Hepatocyte (in vitro differentiated cells): ENCODE measurements around the gene PTCD2.

Experiments used
- EZH2 ChIP-seq: fragments of 200-600 bp; sonication (generic); IDR thresholded peaks from 2 replicates; pipeline ENCODE4 v1.6.1; 2016; ENCODE audit warnings: antibody characterized with exemption, mild to moderate bottlenecking, borderline replicate concordance
- EZH2phosphoT487 ChIP-seq: fragments of 200-600 bp; sonication (generic); IDR thresholded peaks from one replicate; pipeline ENCODE4 v1.6.1; 2018; ENCODE audit warnings: antibody characterized with exemption, mild to moderate bottlenecking, low read depth, moderate library complexity; ENCODE audit not compliant: unreplicated experiment, severe bottlenecking
- TF ChIP-seq, protein P1 (sequence below): fragments of 200-600 bp; sonication (generic); IDR thresholded peaks from 2 replicates; pipeline ENCODE4 v1.5.1; 2016; ENCODE audit warnings: antibody characterized with exemption, mild to moderate bottlenecking; ENCODE audit not compliant: poor library complexity

GRCh38 chr5:72285424-72285821 lies 34.8 kb upstream of the PTCD2 start:
- TF ChIP-seq, protein P1, sequence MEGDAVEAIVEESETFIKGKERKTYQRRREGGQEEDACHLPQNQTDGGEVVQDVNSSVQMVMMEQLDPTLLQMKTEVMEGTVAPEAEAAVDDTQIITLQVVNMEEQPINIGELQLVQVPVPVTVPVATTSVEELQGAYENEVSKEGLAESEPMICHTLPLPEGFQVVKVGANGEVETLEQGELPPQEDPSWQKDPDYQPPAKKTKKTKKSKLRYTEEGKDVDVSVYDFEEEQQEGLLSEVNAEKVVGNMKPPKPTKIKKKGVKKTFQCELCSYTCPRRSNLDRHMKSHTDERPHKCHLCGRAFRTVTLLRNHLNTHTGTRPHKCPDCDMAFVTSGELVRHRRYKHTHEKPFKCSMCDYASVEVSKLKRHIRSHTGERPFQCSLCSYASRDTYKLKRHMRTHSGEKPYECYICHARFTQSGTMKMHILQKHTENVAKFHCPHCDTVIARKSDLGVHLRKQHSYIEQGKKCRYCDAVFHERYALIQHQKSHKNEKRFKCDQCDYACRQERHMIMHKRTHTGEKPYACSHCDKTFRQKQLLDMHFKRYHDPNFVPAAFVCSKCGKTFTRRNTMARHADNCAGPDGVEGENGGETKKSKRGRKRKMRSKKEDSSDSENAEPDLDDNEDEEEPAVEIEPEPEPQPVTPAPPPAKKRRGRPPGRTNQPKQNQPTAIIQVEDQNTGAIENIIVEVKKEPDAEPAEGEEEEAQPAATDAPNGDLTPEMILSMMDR, result no peak
- no peak for TF ChIP-seq EZH2
- TF ChIP-seq EZH2phosphoT487, result no peak
